ENCODE measurements around the gene CC2D2B.

Gene CC2D2B

GRCh38 chr10:96072674-96073073, 164.9 kb downstream of the CC2D2B start:
- DNase-seq (ENCODE audit: extremely low read depth, low read depth) = no peak
- TF ChIP-seq CTCF (IDR thresholded peaks at IDR 0.05; ENCODE audit: low read depth, low read length) = no peak

GRCh38 chr10:96073722-96074121, 165.9 kb downstream of the CC2D2B start:
- TF ChIP-seq CTCF (IDR thresholded peaks at IDR 0.05; ENCODE audit: low read depth, low read length) = no peak

GRCh38 chr10:96074776-96075175, 167.0 kb downstream of the CC2D2B start:
- DNase-seq (ENCODE audit: extremely low read depth, low read depth) = no peak
- TF ChIP-seq CTCF (IDR thresholded peaks at IDR 0.05; ENCODE audit: low read depth, low read length) = no peak

More at GRCh38 chr10:96073722-96074121, 165.9 kb downstream of the CC2D2B start:
- DNase-seq (ENCODE audit: extremely low read depth, low read depth) = no peak

DNA sequence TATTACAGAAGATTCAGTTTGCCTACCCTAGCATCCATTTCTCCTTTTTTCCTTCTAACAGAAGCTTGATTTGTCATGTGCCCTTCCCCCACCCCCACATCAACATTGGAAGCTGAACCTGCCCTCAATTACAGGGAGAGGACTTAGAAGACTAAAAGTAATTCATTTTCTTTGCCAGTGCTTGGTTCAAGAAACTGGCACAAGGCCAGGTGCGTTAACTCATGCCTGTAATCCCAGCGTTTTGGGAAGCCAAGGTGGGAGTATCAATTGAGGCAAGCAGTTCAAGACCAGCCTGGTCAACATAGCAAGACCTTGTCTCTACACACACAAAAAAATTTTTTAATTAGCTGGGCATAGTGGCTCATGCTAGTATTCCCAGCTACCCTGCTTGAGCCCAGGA, 168.2 kb downstream of the CC2D2B start:
- no peak for TF ChIP-seq CTCF (IDR thresholded peaks at IDR 0.05; ENCODE audit: low read depth, low read length)
- DNase-seq (ENCODE audit: extremely low read depth, low read depth) = no peak

GRCh38 chr10:96077156-96077555, 169.4 kb downstream of the CC2D2B start:
- no peak for DNase-seq (ENCODE audit: extremely low read depth, low read depth)
- no peak for TF ChIP-seq CTCF (IDR thresholded peaks at IDR 0.05; ENCODE audit: low read depth, low read length)

DNA sequence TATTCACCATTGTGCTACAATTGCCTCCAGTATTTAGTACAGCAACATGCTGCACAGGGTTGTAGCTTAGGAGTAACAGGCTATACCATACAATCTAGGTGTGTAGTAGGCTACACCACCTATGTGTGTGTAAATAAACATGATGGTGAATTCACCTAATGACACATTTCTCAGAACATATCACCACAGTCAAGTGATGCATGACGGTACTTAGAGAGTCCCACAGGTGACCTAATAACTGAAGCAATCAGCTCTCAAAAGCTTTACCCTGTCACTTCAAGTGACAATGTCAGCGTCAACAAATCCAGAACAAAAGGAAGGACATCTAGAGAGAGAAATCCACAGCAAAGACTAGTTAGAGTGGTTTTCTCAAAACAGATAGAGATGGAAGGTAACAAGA, 174.4 kb downstream of the CC2D2B start:
- DNase-seq (ENCODE audit: extremely low read depth, low read depth) = no peak

More for the DNA sequence above, 174.4 kb downstream of the CC2D2B start:
- no peak for TF ChIP-seq CTCF (IDR thresholded peaks at IDR 0.05; ENCODE audit: low read depth, low read length)

All from AG09319 (cell line).